Endothelial cell of umbilical vein (primary cell): ENCODE data around the gene DGKB. TPM values are rescaled to one million over a fixed set of nuclear protein-coding genes. Genes with fewer than 3 reads are reported as not detected.

ENCODE experiments used
- BruUV-seq: library from RNA; stranded (reverse); fragments of 400-500 nt; replicated peaks from 2 replicates; lab custom pipeline; 2021; lab: Mats Ljungman, UMichigan
- CTCF ChIA-PET: fragments of 300-600, 350-600 bp; sonication (Branson Sonifier 250); formaldehyde crosslinking; loops from one replicate; lab custom pipeline; 2021; ENCODE audit warnings: antibody characterized with exemption, inconsistent platforms; lab: Charles Lee
- POLR2A ChIA-PET: fragments of 300-600, 350-600 bp; sonication (Branson Sonifier 250); formaldehyde crosslinking; loops from one replicate; lab custom pipeline; 2021; ENCODE audit warnings: antibody characterized with exemption, inconsistent platforms; lab: Charles Lee
- DNase-seq: peaks from one replicate; pipeline ENCODE4 v3.0.0-alpha.2; 2011; ENCODE audit warnings: low read depth, low spot score
- FAIRE-seq: peaks from 2 replicates; lab custom pipeline; 2011; peaks lifted over from hg19 to GRCh38; lab: Jason Lieb, UNC
- H2AFZ ChIP-seq: 2 replicates; pipeline ENCODE4 v1.6.0; 2012; ENCODE audit warnings: low read depth, low read length, control low read depth, inconsistent platforms
- H3K27ac ChIP-seq: 2 replicates; pipeline ENCODE4 v1.5.1; 2011; ENCODE audit warnings: low read depth, mild to moderate bottlenecking, control low read depth, low read length, moderate library complexity; ENCODE audit not compliant: insufficient read depth
- H3K27me3 ChIP-seq, 2 experiments: 2 replicates each; pipeline versions ENCODE4 v1.6.0 to v1.6.1; 2011; ENCODE audit warnings: low read length in 2 of 2, mixed read lengths in 1 of 2; ENCODE audit not compliant: control insufficient read depth in 2 of 2, insufficient read depth in 2 of 2
- H3K36me3 ChIP-seq, 2 experiments: 2 replicates in 1 of 2; 3 replicates in 1 of 2; pipeline ENCODE4 v1.5.1; 2011; ENCODE audit warnings: low read length in 2 of 2, mild to moderate bottlenecking in 1 of 2, moderate library complexity in 1 of 2; ENCODE audit not compliant: control insufficient read depth in 2 of 2, insufficient read depth in 2 of 2; ENCODE audit errors: extremely low read depth in 1 of 2
- H3K4me1 ChIP-seq: 3 replicates; pipeline ENCODE4 v1.5.1; 2011; ENCODE audit warnings: mild to moderate bottlenecking, low read length; ENCODE audit not compliant: control insufficient read depth, insufficient read depth; ENCODE audit errors: extremely low read depth
- H3K4me2 ChIP-seq: 2 replicates; pipeline ENCODE4 v1.6.1; 2011; ENCODE audit warnings: low read length, control low read depth, mixed read lengths; ENCODE audit not compliant: insufficient read depth
- H3K4me3 ChIP-seq, 3 experiments: fragments of 200-600 bp in 1 of 3; sonication (generic), shearing (Covaris generic) in 1 of 3; replicated peaks in 1 of 3; 2 replicates each; pipeline ENCODE4 v1.5.1; 2011 to 2016; ENCODE audit warnings: control low read depth in 3 of 3, low read length in 3 of 3, mild to moderate bottlenecking in 2 of 3, inconsistent platforms in 1 of 3, low read depth in 1 of 3, moderate library complexity in 1 of 3; ENCODE audit not compliant: insufficient read depth in 1 of 3
- H3K79me2 ChIP-seq: 2 replicates; pipeline ENCODE4 v1.6.0; 2012; ENCODE audit warnings: low read length, inconsistent platforms; ENCODE audit not compliant: control insufficient read depth, insufficient read depth
- H3K9ac ChIP-seq: replicated peaks from 2 replicates; pipeline ENCODE3; 2011; ENCODE audit warnings: low read length, control low read depth; ENCODE audit not compliant: insufficient read depth; ENCODE audit errors: extremely low read depth
- H3K9me1 ChIP-seq: replicated peaks from 3 replicates; pipeline ENCODE4 v1.6.0; 2011; ENCODE audit warnings: mild to moderate bottlenecking, low read length; ENCODE audit not compliant: control insufficient read depth, insufficient read depth; ENCODE audit errors: extremely low read depth
- H3K9me3 ChIP-seq: replicated peaks from 2 replicates; pipeline ENCODE4 v1.5.1; 2012; ENCODE audit warnings: low read length, inconsistent platforms; ENCODE audit not compliant: control insufficient read depth, insufficient read depth
- H4K20me1 ChIP-seq: replicated peaks from 2 replicates; pipeline ENCODE3; 2011; ENCODE audit warnings: mild to moderate bottlenecking, low read length; ENCODE audit not compliant: control insufficient read depth, insufficient read depth; ENCODE audit errors: extremely low read depth
- GATA2 ChIP-seq: IDR thresholded peaks from 2 replicates; pipeline ENCODE4 v1.7.0; 2011; ENCODE audit warnings: low read depth, mild to moderate bottlenecking, moderate library complexity, mixed read lengths, low read length; ENCODE audit not compliant: insufficient read length, insufficient read depth
- POLR2AphosphoS5 ChIP-seq: IDR thresholded peaks from 2 replicates; pipeline ENCODE4 v1.6.1; 2012; ENCODE audit warnings: low read depth, mild to moderate bottlenecking, control low read depth, low read length, moderate library complexity; ENCODE audit not compliant: insufficient read depth
- dilution Hi-C: fragments of 300-500 bp; cut with MboI; formaldehyde crosslinking; loops from one replicate; pipeline ENCODE4 v1.15.0; 2019; ENCODE audit warnings: low sequenced_read_pairs; ENCODE audit not compliant: extremely low pct_ligation_motif_present
- intact Hi-C: fragments of 100-400 bp; cut with micrococcal nuclease; formaldehyde crosslinking; loops from one replicate; pipeline ENCODE4 v1.10.0; 2022
- polyA plus RNA-seq, 4 experiments: library from polyadenylated mRNA; depleted of rRNA in 3 of 4; stranded (reverse) in 3 of 4; unstranded in 1 of 4; fragments of >200 nt; gene quantifications; 2 replicates each; pipeline versions ENCODE4 v1.2.1 to v1.2.3, GENCODE V29; 2011 to 2012; ENCODE audit warnings: missing spikeins in 1 of 4
- total RNA-seq: library from RNA; stranded (reverse); gene quantifications from 2 replicates; pipeline ENCODE4 v1.2.3, GENCODE V29; 2021
- TF ChIP-seq, protein P1 (sequence below): IDR thresholded peaks from 2 replicates; pipeline ENCODE4 v1.6.1; 2011; ENCODE audit not compliant: insufficient read depth, insufficient read length
- TF ChIP-seq, protein P2 (sequence below), 2 donors: IDR thresholded peaks; 1 replicate in 1 of 2; 2 replicates in 1 of 2; pipeline ENCODE4 v1.5.1; 2011; ENCODE audit warnings: low read length in 2 of 2, mild to moderate bottlenecking in 2 of 2, moderate library complexity in 2 of 2, control low read depth in 1 of 2, inconsistent platforms in 1 of 2, low read depth in 1 of 2; ENCODE audit not compliant: insufficient read depth in 1 of 2; ENCODE audit errors: extremely low read depth in 1 of 2

The DGKB gene
- total and polyA plus RNA-seq, 2 donors (not counting 3 experiments of a cell fraction or from before 2014, with no cell fraction given), result not detected

DNA sequence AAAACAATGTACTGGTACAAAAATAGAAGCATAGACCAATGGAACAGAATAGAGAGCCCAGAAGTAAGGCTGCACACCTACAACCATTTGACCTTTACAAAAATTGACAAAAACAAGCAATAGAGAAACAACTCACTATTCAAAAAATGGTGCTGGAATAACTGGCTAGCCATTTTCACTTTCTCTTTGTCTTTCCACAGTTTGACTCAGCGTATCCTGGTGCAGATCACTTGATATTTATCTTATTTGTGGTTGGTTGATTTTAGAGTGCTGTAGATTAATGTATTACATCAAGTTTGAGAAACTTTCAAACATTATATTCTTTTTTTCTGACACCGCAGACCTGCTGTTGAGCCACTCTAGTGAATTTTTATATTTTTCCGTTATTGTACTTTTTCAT, 381.4 kb downstream of the DGKB start:
- no peak overlapping the region for H3K4me2 ChIP-seq
- ChIA-PET CTCF (no interaction called here), POLR2A (no interaction called here)
- BruUV-seq, result no TSS peak
- no peaks in the 10 kb centered on the region for H3K9me1 ChIP-seq
- no peak overlapping the region for H3K4me3 ChIP-seq
- H4K20me1 ChIP-seq, result no peaks in the 10 kb centered on the region
- DNase-seq, result no peak
- H3K4me1 ChIP-seq, result no peaks in the 10 kb centered on the region
- dilution Hi-C loops (no loop called here), intact Hi-C loops (no loop called here)
- H3K27me3 ChIP-seq, result no peaks in the 10 kb centered on the region
- H3K36me3 ChIP-seq, result no peaks in the 10 kb centered on the region
- no peak for FAIRE-seq
- no peak overlapping the region for H2AFZ ChIP-seq
- no peak overlapping the region for H3K27ac ChIP-seq
- H3K9ac ChIP-seq, result no peak overlapping the region
- H3K79me2 ChIP-seq, result no peaks in the 10 kb centered on the region
- TF ChIP-seq POLR2AphosphoS5, result no peak
- TF ChIP-seq, protein P1, sequence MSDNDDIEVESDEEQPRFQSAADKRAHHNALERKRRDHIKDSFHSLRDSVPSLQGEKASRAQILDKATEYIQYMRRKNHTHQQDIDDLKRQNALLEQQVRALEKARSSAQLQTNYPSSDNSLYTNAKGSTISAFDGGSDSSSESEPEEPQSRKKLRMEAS, result no peak
- TF ChIP-seq, protein P2, sequence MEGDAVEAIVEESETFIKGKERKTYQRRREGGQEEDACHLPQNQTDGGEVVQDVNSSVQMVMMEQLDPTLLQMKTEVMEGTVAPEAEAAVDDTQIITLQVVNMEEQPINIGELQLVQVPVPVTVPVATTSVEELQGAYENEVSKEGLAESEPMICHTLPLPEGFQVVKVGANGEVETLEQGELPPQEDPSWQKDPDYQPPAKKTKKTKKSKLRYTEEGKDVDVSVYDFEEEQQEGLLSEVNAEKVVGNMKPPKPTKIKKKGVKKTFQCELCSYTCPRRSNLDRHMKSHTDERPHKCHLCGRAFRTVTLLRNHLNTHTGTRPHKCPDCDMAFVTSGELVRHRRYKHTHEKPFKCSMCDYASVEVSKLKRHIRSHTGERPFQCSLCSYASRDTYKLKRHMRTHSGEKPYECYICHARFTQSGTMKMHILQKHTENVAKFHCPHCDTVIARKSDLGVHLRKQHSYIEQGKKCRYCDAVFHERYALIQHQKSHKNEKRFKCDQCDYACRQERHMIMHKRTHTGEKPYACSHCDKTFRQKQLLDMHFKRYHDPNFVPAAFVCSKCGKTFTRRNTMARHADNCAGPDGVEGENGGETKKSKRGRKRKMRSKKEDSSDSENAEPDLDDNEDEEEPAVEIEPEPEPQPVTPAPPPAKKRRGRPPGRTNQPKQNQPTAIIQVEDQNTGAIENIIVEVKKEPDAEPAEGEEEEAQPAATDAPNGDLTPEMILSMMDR (IDR thresholded peaks at IDR 0.05; ENCODE audit: extremely low read depth in 1 of 2, insufficient read depth in 1 of 2, low read depth in 1 of 2, low read length in 2 of 2), result no peak
- no peaks in the 10 kb centered on the region for H3K9me3 ChIP-seq

DNA sequence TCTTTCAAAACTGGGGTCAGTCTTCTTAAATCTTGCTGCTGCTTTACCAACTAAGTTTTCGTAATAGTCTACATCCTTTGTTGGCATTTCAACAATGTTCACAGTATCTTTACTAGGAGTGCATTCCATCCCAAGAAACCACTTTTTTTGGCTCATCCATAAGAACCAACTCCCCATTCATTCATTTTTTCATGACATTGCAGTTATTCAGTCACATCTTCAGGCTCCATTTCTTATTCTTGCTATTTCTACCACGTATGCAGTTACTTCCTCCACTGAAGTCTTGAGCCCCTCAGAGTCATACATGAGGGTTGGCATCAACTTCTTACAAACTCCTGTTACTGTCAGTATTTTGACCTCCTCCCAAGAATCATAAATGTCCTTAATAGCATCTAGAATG, 392.3 kb downstream of the DGKB start:
- no peaks in the 10 kb centered on the region for H4K20me1 ChIP-seq
- intact Hi-C loops (no loop called here), dilution Hi-C loops (no loop called here)
- DNase-seq (no peak), FAIRE-seq (no peak)
- H3K4me2 ChIP-seq, result no peak overlapping the region
- CTCF ChIA-PET, result no interaction called here
- H3K9me3 ChIP-seq, result no peaks in the 10 kb centered on the region
- H3K9ac ChIP-seq, result no peak overlapping the region
- TF ChIP-seq GATA2, result no peak
- no peaks in the 10 kb centered on the region for H3K27me3 ChIP-seq
- no peak overlapping the region for H3K27ac ChIP-seq
- H3K4me3 ChIP-seq, result no peak overlapping the region
- no peaks in the 10 kb centered on the region for H3K79me2 ChIP-seq
- POLR2A ChIA-PET, result no interaction called here
- H3K9me1 ChIP-seq, result no peaks in the 10 kb centered on the region
- H3K4me1 ChIP-seq, result no peaks in the 10 kb centered on the region
- no peak overlapping the region for H2AFZ ChIP-seq
- no TSS peak for BruUV-seq
- H3K36me3 ChIP-seq, result no peaks in the 10 kb centered on the region
